ENCODE results near the gene SDR9C7. TPM values are rescaled to one million over a fixed set of nuclear protein-coding genes. Genes with fewer than 3 reads are reported as not detected.

SDR9C7 gene
- polyA plus RNA-seq, 2 of the 4 experiments (the other 2 are of a cell fraction): not detected

DNA sequence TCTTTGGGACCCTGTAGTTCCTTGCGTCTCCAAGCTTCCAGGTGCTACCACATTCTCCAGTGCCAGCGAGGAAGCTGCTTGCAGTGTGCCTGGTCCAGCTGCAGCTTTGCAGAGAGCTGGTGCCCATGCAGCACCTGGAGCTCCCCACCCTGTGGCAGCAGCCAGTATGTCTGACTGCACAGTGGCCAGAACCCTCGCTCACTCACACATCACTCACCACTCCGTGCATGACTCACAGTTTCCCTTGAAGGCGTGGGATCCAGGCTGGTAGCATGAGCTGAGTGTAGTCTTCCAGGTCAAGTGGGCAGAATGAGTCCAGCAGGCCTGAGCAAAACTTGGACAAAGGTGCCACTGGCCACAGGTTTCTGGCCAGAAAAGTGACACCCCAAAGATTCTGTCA, 33.6 kb downstream of the SDR9C7 start (continued):
- TF ChIP-seq BHLHE40 (IDR thresholded peaks at IDR 0.05; ENCODE audit: low read depth, low read length) (no peak), ESRRA (IDR thresholded peaks at IDR 0.05; ENCODE audit: borderline replicate concordance, low read length) (no peak), SREBF2 (IDR thresholded peaks at IDR 0.05) (no peak), RAD21 (conservative IDR thresholded peaks at IDR 0.05 in 1 of 2, IDR thresholded peaks at IDR 0.05 in 1 of 2) (peak in 1 of 2 experiments; percentile 22; a peak in 2 of 5 replicates), KDM5A (IDR thresholded peaks at IDR 0.05) (no peak)
- TF ChIP-seq, protein P1, sequence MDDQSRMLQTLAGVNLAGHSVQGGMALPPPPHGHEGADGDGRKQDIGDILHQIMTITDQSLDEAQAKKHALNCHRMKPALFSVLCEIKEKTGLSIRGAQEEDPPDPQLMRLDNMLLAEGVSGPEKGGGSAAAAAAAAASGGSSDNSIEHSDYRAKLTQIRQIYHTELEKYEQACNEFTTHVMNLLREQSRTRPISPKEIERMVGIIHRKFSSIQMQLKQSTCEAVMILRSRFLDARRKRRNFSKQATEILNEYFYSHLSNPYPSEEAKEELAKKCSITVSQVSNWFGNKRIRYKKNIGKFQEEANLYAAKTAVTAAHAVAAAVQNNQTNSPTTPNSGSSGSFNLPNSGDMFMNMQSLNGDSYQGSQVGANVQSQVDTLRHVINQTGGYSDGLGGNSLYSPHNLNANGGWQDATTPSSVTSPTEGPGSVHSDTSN (IDR thresholded peaks at IDR 0.05): no peak
- TF ChIP-seq, protein P2, sequence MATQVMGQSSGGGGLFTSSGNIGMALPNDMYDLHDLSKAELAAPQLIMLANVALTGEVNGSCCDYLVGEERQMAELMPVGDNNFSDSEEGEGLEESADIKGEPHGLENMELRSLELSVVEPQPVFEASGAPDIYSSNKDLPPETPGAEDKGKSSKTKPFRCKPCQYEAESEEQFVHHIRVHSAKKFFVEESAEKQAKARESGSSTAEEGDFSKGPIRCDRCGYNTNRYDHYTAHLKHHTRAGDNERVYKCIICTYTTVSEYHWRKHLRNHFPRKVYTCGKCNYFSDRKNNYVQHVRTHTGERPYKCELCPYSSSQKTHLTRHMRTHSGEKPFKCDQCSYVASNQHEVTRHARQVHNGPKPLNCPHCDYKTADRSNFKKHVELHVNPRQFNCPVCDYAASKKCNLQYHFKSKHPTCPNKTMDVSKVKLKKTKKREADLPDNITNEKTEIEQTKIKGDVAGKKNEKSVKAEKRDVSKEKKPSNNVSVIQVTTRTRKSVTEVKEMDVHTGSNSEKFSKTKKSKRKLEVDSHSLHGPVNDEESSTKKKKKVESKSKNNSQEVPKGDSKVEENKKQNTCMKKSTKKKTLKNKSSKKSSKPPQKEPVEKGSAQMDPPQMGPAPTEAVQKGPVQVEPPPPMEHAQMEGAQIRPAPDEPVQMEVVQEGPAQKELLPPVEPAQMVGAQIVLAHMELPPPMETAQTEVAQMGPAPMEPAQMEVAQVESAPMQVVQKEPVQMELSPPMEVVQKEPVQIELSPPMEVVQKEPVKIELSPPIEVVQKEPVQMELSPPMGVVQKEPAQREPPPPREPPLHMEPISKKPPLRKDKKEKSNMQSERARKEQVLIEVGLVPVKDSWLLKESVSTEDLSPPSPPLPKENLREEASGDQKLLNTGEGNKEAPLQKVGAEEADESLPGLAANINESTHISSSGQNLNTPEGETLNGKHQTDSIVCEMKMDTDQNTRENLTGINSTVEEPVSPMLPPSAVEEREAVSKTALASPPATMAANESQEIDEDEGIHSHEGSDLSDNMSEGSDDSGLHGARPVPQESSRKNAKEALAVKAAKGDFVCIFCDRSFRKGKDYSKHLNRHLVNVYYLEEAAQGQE (IDR thresholded peaks at IDR 0.05): no peak
- TF ChIP-seq, protein P3, sequence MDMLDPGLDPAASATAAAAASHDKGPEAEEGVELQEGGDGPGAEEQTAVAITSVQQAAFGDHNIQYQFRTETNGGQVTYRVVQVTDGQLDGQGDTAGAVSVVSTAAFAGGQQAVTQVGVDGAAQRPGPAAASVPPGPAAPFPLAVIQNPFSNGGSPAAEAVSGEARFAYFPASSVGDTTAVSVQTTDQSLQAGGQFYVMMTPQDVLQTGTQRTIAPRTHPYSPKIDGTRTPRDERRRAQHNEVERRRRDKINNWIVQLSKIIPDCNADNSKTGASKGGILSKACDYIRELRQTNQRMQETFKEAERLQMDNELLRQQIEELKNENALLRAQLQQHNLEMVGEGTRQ (IDR thresholded peaks at IDR 0.05): no peak

DNA sequence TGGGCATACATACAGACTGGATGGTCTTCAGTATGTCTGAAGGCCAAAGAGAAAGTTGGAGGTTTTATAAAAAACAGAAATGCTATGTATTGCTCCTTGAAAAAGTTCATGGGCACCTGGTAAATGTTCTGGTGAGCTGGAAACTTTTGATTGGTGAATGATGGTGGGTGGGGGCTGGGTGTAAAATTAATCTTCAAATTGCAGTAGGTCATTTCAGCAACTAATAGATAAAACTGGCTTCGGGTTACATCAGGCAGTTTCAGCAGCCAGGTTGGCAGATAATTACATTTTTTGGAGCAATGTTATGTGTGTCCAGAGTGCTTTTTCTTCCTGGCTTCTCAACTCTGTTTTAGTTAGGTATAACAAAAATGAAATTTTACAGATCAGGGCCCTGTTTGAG, 35.3 kb downstream of the SDR9C7 start:
- ChIA-PET CTCF (interaction anchor here (1.6 kb wide), 1 partner anchor 137 kb away, joined by 4 read pairs; no protein-coding TSS in a partner anchor), POLR2A (no interaction called here)
- H3K4me1 ChIP-seq: peaks cover 20% of the 10 kb centered on the region
- H3K4me3 ChIP-seq: no peak overlapping the region
- FAIRE-seq (no peak), DNase-seq (ENCODE audit: low read depth in 1 of 2, low spot score in 1 of 2) (no peak), ATAC-seq (no peak)
- H3K9me3 ChIP-seq: no peaks in the 10 kb centered on the region
- TF ChIP-seq, protein P4, sequence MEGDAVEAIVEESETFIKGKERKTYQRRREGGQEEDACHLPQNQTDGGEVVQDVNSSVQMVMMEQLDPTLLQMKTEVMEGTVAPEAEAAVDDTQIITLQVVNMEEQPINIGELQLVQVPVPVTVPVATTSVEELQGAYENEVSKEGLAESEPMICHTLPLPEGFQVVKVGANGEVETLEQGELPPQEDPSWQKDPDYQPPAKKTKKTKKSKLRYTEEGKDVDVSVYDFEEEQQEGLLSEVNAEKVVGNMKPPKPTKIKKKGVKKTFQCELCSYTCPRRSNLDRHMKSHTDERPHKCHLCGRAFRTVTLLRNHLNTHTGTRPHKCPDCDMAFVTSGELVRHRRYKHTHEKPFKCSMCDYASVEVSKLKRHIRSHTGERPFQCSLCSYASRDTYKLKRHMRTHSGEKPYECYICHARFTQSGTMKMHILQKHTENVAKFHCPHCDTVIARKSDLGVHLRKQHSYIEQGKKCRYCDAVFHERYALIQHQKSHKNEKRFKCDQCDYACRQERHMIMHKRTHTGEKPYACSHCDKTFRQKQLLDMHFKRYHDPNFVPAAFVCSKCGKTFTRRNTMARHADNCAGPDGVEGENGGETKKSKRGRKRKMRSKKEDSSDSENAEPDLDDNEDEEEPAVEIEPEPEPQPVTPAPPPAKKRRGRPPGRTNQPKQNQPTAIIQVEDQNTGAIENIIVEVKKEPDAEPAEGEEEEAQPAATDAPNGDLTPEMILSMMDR (IDR thresholded peaks at IDR 0.05): no peak
- TF ChIP-seq RFX5 (IDR thresholded peaks at IDR 0.05): no peak
- no peak for TF ChIP-seq FOSB (CRISPR knock-in tag; IDR thresholded peaks at IDR 0.05)
- no peak for TF ChIP-seq JUN (IDR thresholded peaks at IDR 0.05)
- no peak for TF ChIP-seq FOSL2 (IDR thresholded peaks at IDR 0.05)
- TF ChIP-seq FOSL2 (CRISPR knock-in tag; IDR thresholded peaks at IDR 0.05): no peak
- no peak for TF ChIP-seq ZSCAN20 (CRISPR knock-in tag; IDR thresholded peaks at IDR 0.05)
- TF ChIP-seq RARB (CRISPR knock-in tag; IDR thresholded peaks at IDR 0.05): no peak
- 68% methylated on average over 1 of the region's 1 CpG for WGBS (ENCODE audit: missing lambda C conversion rate)
- no peak overlapping the region for H3K4me2 ChIP-seq
- H3K27ac ChIP-seq: no peak overlapping the region

DNA sequence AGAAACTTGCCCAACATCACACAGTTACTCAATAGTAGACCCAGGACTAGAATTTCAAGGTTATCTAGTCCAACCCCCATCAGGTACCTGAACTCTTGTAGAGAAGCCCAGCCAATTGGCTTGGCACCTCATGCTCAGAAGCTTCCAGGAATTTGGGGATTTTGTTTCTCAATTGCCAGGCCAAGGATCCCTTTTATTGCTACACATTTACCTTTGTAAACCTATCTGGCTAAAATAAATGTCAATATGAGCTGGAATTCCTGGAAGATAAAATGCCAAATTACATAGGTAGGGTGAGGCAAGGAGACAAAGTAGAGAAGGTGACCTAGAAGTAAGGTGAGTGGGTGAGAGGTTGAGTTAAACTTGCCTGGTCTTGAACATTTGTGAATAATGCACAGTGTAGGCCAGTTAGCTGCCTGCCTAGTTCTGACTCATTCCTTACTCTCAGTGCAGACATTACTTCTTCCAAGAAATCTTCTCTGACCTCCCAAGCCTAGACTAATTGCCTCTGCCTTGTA, 36.3 kb downstream of the SDR9C7 start:
- FAIRE-seq (no peak), DNase-seq (ENCODE audit: low read depth in 1 of 2, low spot score in 1 of 2) (no peak), ATAC-seq (peak in 1 of 2 experiments; percentile 45; a peak in 2 of 6 replicates)
- no peaks in the 10 kb centered on the region for H3K9me3 ChIP-seq
- POLR2A ChIA-PET: no interaction called here
- TF ChIP-seq CBX2 (IDR thresholded peaks at IDR 0.05; ENCODE audit: borderline replicate concordance, low read depth) (no peak), CEBPB (IDR thresholded peaks at IDR 0.05) (no peak), TFCP2L1 (CRISPR knock-in tag; IDR thresholded peaks at IDR 0.05) (no peak), CBX8 (IDR thresholded peaks at IDR 0.05) (no peak)
- peaks cover 20% of the 10 kb centered on the region for H3K4me1 ChIP-seq
- H3K4me3 ChIP-seq: no peak overlapping the region
- CTCF ChIA-PET: no interaction called here
- H3K27ac ChIP-seq: no peak overlapping the region
- H3K4me2 ChIP-seq: no peak overlapping the region

Data from A549 (cell line).